NB4 (cell line): ENCODE data around the gene KLK6.

Experiments
- MYC ChIP-seq: IDR thresholded peaks from 2 replicates; pipeline ENCODE4 v1.6.1; 2011; ENCODE audit warnings: low read depth, low read length
- POLR2A ChIP-seq: IDR thresholded peaks from 2 replicates; pipeline ENCODE4 v1.6.1; 2011; ENCODE audit warnings: mild to moderate bottlenecking; ENCODE audit not compliant: insufficient read length; ENCODE audit errors: extremely low read depth
- TF ChIP-seq, protein P1 (sequence below): IDR thresholded peaks from one replicate; pipeline ENCODE4 v1.5.1; 2012; ENCODE audit warnings: low read depth, low read length

DNA sequence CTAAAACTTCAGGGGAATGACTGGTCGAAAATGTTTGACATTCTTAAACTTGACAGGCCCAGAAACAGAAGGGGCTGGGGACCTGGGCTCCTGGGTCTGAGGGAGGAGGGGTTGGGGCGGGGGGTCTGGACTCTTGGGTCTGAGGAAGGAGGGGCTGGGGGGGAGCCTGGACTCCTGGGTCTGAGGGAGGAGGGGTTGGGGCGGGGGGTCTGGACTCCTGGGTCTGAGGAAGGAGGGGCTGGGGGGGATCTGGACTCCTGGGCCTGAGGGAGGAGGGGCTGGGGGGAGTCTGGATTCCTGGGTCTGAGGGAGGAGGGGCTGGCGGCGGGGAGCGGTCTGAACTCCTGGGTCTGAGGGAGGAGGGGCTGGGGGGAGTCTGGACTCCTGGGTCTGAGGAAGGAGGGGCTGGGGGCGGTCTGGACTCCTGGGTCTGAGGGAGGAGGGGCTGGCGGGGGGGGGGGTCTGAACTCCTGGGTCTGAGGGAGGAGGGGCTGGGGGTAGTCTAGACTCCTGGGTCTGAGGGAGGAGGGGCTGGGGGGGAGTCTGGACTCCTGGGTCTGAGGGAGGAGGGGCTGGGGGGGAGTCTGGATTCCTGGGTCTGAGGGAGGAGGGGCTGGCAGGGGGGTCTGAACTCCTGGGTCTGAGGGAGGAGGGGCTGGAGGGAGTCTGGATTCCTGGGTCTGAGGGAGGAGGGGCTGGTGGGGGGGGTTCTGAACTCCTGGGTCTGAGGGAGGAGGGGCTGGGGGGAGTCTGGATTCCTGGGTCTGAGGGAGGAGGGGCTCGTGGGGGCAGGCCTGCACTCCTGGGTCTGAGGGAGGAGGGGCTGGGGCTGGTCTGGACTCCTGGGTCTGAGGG, 5.5 kb upstream of the KLK6 start:
- TF ChIP-seq, protein P1, sequence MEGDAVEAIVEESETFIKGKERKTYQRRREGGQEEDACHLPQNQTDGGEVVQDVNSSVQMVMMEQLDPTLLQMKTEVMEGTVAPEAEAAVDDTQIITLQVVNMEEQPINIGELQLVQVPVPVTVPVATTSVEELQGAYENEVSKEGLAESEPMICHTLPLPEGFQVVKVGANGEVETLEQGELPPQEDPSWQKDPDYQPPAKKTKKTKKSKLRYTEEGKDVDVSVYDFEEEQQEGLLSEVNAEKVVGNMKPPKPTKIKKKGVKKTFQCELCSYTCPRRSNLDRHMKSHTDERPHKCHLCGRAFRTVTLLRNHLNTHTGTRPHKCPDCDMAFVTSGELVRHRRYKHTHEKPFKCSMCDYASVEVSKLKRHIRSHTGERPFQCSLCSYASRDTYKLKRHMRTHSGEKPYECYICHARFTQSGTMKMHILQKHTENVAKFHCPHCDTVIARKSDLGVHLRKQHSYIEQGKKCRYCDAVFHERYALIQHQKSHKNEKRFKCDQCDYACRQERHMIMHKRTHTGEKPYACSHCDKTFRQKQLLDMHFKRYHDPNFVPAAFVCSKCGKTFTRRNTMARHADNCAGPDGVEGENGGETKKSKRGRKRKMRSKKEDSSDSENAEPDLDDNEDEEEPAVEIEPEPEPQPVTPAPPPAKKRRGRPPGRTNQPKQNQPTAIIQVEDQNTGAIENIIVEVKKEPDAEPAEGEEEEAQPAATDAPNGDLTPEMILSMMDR: no peak
- TF ChIP-seq POLR2A (no peak), MYC (no peak)
